Brain pericyte (primary cell): ENCODE data around the gene TTC1.

Source experiments
- DNase-seq: peaks from one replicate; pipeline ENCODE4 v3.0.0-alpha.2; 2012; ENCODE audit warnings: low read depth, low spot score

Gene TTC1

GRCh38 chr5:160083501-160083900 is 74.6 kb downstream of the TTC1 start:
- DNase-seq, result no peak

DNA sequence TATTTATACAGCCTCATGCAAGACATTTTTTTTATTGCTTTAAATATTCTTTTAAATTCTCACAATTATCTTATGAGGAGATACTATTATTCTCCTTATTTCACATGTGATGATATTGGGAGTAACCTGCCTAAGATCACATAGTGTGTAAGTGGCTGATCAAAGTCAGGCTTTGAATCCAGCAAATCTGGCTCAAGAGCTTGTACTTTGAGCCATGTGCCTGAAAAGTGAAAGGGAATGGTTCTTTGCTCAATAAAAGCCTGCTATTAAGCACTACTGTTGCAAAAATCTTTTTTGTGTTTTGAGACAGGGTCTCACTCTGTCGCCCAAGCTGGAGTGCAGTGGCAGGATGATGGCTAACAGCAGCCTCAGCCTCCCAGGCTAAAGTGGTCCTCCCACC is 75.2 kb downstream of the TTC1 start:
- no peak for DNase-seq

DNA sequence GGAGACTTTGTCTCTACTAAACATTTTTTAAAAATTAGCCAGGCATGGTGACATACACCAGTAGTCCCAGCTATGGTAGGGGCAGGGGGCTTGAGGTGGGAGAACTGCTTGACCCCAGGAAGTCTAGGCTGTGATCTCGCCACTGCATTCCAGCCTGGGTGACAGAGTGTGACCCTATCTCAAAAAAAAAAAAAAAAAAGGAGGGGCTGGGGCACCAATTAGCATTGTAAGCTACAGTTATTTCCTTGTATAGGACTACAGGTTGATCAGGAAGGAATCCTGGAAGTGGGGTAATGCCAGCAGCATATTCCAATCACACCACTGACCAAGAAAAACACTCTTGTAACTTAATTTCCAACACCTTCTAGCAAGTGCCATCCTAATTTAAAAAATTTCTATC is 78.3 kb downstream of the TTC1 start:
- no peak for DNase-seq

DNA sequence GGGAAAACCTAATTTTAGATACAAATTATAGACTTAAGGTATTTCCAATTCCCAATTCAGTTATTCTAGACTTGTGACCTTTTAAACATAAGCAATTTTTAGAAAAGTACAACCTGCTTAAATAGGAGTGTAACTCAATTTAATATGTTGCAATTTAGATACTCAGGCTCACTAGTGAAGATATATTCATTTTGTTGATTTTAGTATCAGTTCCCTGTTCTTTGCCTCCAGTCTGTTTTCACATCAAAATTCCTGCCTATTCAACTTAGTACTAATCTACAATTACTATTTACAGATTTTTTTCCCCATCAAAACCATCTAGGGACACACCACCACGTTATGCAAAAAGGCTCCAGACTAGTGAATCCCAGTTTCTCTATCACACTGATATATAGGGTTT is 79.9 kb downstream of the TTC1 start:
- no peak for DNase-seq

- DNase-seq, result no peak
These were observed 80.6 kb downstream of the TTC1 start for GRCh38 chr5:160089531-160089930.

DNA sequence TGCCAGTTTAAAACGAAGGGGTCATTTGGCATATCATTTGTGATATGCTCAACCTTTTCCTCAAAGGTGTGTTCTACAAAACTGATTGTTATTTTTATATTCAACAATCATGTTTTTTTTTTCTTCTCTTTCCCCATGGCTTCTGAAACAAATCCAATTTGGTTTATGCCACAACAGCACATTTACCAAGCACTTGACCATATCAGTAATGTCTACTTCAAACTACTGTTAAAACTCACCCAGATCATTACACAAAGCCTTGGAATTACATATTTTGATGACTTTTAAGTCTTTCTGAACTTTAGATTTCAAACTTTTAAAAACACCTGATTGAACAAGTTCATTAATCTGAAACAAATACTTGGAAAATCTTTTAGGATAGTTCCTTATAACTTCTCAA is 81.1 kb downstream of the TTC1 start:
- DNase-seq, result no peak

- DNase-seq, result no peak
These were observed 83.6 kb downstream of the TTC1 start for GRCh38 chr5:160092514-160092913.

DNA sequence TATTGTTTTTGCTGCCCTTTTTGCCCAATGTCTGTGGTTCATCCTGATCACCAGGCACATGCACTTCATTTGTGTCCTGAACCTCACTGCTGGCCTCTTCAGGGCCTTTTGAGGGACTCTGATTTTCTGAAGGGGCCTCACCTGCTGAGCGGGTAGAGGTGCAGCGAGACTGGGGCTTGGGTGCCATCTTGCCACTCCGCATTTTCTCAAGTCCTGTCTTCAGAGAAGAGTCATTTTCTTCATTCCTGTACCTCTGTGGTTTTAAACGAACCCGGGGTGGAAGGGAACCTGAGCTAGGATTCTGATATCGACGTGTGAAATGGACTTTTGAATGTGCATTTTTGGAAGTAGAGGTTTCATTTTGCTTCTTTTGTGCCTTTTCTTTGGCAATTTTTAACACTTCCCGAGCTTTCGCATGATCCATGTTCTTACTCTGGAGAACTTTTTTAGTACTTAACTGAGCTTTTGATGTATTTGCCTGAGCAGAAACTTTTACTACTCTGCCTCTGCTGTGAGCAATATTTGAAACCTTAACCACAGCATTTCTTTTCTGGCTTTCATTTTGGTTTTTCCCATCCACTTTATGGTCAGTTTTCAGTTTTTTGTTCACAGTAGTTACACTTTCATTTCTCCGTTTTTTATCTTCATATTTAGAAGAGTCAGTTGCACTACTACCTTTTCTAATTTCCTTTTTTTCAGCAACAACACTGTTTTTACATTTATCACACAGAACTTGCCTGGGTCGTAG is 84.2 kb downstream of the TTC1 start:
- no peak for DNase-seq

GRCh38 chr5:160096178-160096577 is 87.2 kb downstream of the TTC1 start:
- no peak for DNase-seq

DNA sequence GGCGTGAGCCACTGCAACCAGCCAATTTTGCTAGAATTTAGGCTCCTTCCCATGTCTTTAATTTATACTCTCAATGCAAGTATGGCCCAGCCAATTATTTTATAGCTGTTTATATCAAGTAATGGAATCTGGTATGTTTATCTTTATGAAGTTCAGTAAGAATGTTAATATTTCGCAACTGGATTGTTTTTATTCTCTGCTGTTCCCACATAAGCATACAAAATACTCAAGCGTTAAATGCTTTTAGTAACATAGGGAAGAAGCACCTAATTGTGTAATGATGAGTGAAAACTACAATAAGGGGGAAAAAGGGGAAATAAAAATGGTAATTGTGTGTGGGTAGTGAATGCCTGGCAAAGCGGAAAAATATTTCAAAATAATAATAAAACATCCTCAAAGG is 89.1 kb downstream of the TTC1 start:
- DNase-seq, result no peak

DNA sequence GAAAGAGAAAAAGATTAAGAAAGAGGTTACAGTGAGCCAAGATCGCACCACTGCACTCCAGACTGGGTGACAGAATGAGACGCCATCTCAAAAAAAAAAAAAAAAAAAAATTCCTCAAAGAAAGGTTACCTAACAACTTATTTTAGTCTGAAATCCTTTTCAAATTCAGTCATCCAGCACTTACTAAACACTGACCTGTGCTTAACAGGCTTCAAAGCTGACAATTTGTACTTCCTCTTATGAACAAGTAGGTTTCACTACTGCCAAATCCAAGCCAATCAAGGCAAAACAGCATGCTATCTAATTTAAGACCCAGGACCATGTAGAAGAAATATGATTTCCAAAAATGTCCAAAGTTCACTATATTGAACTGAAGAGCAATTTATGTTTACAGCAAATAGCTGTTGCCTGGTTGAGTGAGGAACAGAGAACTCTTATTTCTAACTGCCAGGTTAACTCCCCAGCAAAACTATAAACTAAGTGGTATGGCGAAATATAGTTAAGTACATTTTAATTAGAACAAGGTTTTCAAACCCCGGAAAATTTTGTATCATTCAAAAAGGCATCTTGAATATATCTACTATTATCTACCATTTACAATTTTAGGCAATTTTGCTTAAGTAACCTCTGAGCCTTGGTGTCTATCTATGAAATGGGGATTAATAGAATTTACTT is 96.9 kb downstream of the TTC1 start:
- no peak for DNase-seq

DNA sequence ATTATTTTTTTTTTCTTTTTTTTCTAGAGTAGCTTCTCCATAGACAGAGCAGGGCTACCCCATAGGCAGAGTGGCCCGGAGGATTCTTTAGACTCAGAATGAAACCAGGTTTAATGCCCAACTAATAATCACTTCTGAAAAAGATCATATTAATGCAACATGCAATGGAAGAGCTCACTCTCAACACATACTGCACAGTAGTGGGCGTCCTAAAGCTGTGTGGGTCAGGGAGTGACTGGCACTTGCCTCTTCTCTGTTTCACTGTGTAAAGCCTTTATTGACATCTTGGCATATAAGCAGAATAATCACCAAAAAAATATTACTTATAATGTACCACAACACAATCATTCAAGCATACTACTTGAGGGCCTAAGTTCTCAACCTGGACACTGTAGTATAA is 99.2 kb downstream of the TTC1 start:
- no peak for DNase-seq
